ENCODE results near the gene GALNT2. TPM values are rescaled to one million over a fixed set of nuclear protein-coding genes. Genes with fewer than 3 reads are reported as not detected.

Gene GALNT2
- total RNA-seq, 1 experiment from 2014 or later = 141 TPM

- CTCF ChIA-PET = no interaction called here
- TF ChIP-seq CTCF (IDR thresholded peaks at IDR 0.05; ENCODE audit: unreplicated experiment) = no peak
- intact Hi-C loops (cut with micrococcal nuclease; ENCODE audit: unreplicated experiment) = loop anchor here (5.0 kb wide), 1 partner anchor 1056 kb away; no protein-coding TSS in a partner anchor
Measured at GRCh38 chr1:230313453-230314141, 246.6 kb downstream of the GALNT2 start.

GRCh38 chr1:230314142-230314470 lies 247.1 kb downstream of the GALNT2 start:
- H3K4me3 Mint-ChIP-seq (ENCODE audit: low read depth, unreplicated experiment) = no peak overlapping the region
- no peak overlapping the region for H3K27ac Mint-ChIP-seq (ENCODE audit: unreplicated experiment)
- H3K27me3 Mint-ChIP-seq (ENCODE audit: unreplicated experiment) = no peaks in the 10 kb centered on the region
- no peaks in the 10 kb centered on the region for H3K9me3 Mint-ChIP-seq (ENCODE audit: low read depth, unreplicated experiment)
- peaks cover 7% of the 10 kb centered on the region for H3K36me3 Mint-ChIP-seq (ENCODE audit: insufficient read depth, unreplicated experiment)
- TF ChIP-seq CTCF (IDR thresholded peaks at IDR 0.05; ENCODE audit: unreplicated experiment) = no peak
- CTCF ChIA-PET = no interaction called here
- BruUV-seq (replicated peaks) = no TSS peak
- peaks cover 27% of the 10 kb centered on the region for H3K4me1 Mint-ChIP-seq (ENCODE audit: low read depth, unreplicated experiment)
- no peak for DNase-seq
- intact Hi-C loops (cut with micrococcal nuclease; ENCODE audit: unreplicated experiment) = loop anchor here (5.0 kb wide), 1 partner anchor 1057 kb away; no protein-coding TSS in a partner anchor

More at GRCh38 chr1:230313453-230314141, 246.6 kb downstream of the GALNT2 start:
- Mint-ChIP-seq H3K36me3 (ENCODE audit: insufficient read depth, unreplicated experiment) (peaks cover 7% of the 10 kb centered on the region), H3K27me3 (ENCODE audit: unreplicated experiment) (no peaks in the 10 kb centered on the region), H3K4me1 (ENCODE audit: low read depth, unreplicated experiment) (peaks cover 31% of the 10 kb centered on the region), H3K9me3 (ENCODE audit: low read depth, unreplicated experiment) (no peaks in the 10 kb centered on the region), H3K27ac (ENCODE audit: unreplicated experiment) (no peak overlapping the region), H3K4me3 (ENCODE audit: low read depth, unreplicated experiment) (no peak overlapping the region)
- no peak for DNase-seq
- BruUV-seq (replicated peaks) = no TSS peak

- no peak for DNase-seq
- CTCF ChIA-PET = interaction anchor here (0.6 kb wide), 1 partner anchor 147 kb away, joined by 7 read pairs; no protein-coding TSS in a partner anchor
- H3K27me3 Mint-ChIP-seq (ENCODE audit: unreplicated experiment) = no peaks in the 10 kb centered on the region
- H3K4me1 Mint-ChIP-seq (ENCODE audit: low read depth, unreplicated experiment) = peaks cover 21% of the 10 kb centered on the region
- BruUV-seq (replicated peaks) = no TSS peak
- intact Hi-C loops (cut with micrococcal nuclease; ENCODE audit: unreplicated experiment) = no loop called here
- peaks cover 7% of the 10 kb centered on the region for H3K36me3 Mint-ChIP-seq (ENCODE audit: insufficient read depth, unreplicated experiment)
- TF ChIP-seq CTCF (IDR thresholded peaks at IDR 0.05; ENCODE audit: unreplicated experiment) = no peak
- H3K9me3 Mint-ChIP-seq (ENCODE audit: low read depth, unreplicated experiment) = no peaks in the 10 kb centered on the region
- no peak overlapping the region for H3K27ac Mint-ChIP-seq (ENCODE audit: unreplicated experiment)
- no peak overlapping the region for H3K4me3 Mint-ChIP-seq (ENCODE audit: low read depth, unreplicated experiment)
Measured at GRCh38 chr1:230315099-230315498, 248.1 kb downstream of the GALNT2 start.

- CTCF ChIA-PET = interaction anchor here (0.5 kb wide), 1 partner anchor 308 kb away, joined by 4 read pairs; no protein-coding TSS in a partner anchor
- no peak overlapping the region for H3K27ac Mint-ChIP-seq (ENCODE audit: unreplicated experiment)
- TF ChIP-seq CTCF (IDR thresholded peaks at IDR 0.05; ENCODE audit: unreplicated experiment) = no peak
Measured at GRCh38 chr1:230316864-230317745, 250.1 kb downstream of the GALNT2 start.

More at GRCh38 chr1:230316864-230317745, 250.1 kb downstream of the GALNT2 start:
- intact Hi-C loops (cut with micrococcal nuclease; ENCODE audit: unreplicated experiment) = no loop called here
- peaks cover 11% of the 10 kb centered on the region for H3K36me3 Mint-ChIP-seq (ENCODE audit: insufficient read depth, unreplicated experiment)
- H3K9me3 Mint-ChIP-seq (ENCODE audit: low read depth, unreplicated experiment) = no peaks in the 10 kb centered on the region
- H3K27me3 Mint-ChIP-seq (ENCODE audit: unreplicated experiment) = no peaks in the 10 kb centered on the region
- no peak for DNase-seq
- no peak overlapping the region for H3K4me3 Mint-ChIP-seq (ENCODE audit: low read depth, unreplicated experiment)
- BruUV-seq (replicated peaks) = no TSS peak
- peaks cover 14% of the 10 kb centered on the region for H3K4me1 Mint-ChIP-seq (ENCODE audit: low read depth, unreplicated experiment)

Data from Calu3 (cell line).